HuH-7 (cell line): Measurements from ENCODE around the gene LRRC63.

Source experiments
- DNase-seq: peaks from one replicate; pipeline ENCODE4 v3.0.0; 2011; ENCODE audit warnings: low spot score

LRRC63 gene

DNA sequence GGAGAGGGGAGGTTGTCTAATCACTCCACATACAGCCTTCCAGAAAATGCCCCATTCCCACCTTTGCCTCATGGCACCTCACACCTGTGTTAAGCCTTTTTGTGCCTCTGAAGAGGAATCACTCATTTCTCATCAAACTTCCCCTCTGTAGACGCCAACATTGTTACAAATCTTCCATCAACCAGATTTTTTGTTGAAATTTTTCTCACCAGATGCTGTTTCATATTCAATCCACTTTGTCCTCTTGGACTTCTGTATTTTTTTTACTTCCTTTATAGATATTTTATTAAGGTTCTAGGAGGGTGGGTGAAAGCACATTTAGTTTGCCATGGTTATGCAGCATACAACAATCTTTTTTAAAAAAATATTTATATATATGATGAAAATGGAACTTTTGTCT is 101.3 kb downstream of the LRRC63 start:
- no peak for DNase-seq

- DNase-seq = no peak
Observed at GRCh38 chr13:46313432-46314257, 101.9 kb downstream of the LRRC63 start.

GRCh38 chr13:46314587-46314986 is 102.9 kb downstream of the LRRC63 start:
- DNase-seq = no peak

DNA sequence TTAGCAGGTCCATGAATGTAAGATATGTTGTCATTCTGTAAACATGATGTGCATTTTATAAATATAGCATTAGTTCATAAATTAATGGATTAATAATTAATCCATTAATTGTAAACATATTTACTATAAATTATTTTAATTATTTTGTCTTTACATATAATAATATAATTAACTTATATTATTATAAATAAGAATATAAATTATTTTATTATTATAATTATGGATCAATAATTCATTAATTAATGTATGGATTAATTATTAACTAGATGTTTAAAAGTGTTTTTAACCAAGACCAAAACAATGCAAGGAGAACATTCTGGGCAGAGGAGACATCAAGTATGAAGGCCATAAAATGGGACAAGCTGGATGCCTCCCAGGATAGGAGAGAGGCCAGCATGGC is 103.3 kb downstream of the LRRC63 start:
- no peak for DNase-seq

GRCh38 chr13:46315491-46316075 is 103.9 kb downstream of the LRRC63 start:
- DNase-seq = no peak

- DNase-seq = no peak
Observed at GRCh38 chr13:46317120-46317519, 105.4 kb downstream of the LRRC63 start.

GRCh38 chr13:46318986-46319385 is 107.3 kb downstream of the LRRC63 start:
- DNase-seq = no peak

DNA sequence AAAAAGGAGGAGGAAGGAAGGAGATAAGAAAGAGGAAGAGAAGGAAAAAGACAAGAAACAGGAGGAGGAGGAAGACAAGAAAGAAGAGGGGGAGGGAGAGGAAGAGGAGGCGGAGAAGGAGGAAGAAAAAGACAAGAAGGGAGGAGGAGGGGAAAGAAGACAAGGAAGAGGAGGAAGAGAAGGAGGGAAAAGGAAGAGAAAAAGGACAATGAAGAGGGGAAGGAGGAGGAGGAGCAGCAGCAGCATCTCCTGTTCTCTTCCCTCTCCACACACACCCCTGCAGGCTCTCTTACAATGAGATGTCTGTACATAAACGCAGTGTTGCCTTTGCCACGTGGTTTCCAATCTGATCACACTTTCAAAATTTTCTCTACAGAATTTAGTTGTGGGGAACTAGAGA is 108.7 kb downstream of the LRRC63 start:
- DNase-seq = no peak

GRCh38 chr13:46320821-46321220 is 109.1 kb downstream of the LRRC63 start:
- no peak for DNase-seq

- peak; percentile 36 for DNase-seq
Observed at GRCh38 chr13:46321494-46322225, 109.9 kb downstream of the LRRC63 start.

DNA sequence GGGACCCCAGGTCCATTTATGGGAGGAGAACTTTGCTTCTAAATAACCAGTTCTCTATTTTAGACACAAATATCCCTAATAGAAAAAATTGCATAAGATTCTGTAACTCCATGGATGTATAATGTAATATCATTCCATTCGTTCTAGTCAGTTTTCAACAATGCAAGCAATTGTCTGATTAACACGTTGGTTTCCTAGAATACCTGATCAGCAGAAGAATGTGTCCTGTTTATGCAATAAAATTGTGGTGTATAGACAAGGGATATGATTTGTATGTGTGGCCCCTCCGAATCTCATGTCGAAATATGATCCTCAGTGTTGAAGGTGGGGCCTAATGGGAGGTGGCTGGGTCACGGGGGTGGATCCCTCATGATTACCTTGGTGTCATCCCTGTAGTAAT is 113.2 kb downstream of the LRRC63 start:
- no peak for DNase-seq
